Stimulated activated CD8-positive, alpha-beta memory T cell treated with anti-CD3 and anti-CD28 coated beads, Interleukin-12 subunit alpha, Interleukin-12 subunit beta, amount 100 ng/mL, for 24 hours (primary cell): ENCODE results near the gene ZNF581.

Experiments used
- DNase-seq: peaks from one replicate; pipeline ENCODE4 v3.0.0-alpha.2; 2020; ENCODE audit errors: extremely low read depth

Gene ZNF581

GRCh38 chr19:55626350-55626749, 17.1 kb upstream of the ZNF581 start:
- no peak for DNase-seq

GRCh38 chr19:55632463-55632834, 11.0 kb upstream of the ZNF581 start:
- peak; percentile 74 for DNase-seq

- no peak for DNase-seq
Measured at GRCh38 chr19:55633861-55634260, 9.6 kb upstream of the ZNF581 start.

DNA sequence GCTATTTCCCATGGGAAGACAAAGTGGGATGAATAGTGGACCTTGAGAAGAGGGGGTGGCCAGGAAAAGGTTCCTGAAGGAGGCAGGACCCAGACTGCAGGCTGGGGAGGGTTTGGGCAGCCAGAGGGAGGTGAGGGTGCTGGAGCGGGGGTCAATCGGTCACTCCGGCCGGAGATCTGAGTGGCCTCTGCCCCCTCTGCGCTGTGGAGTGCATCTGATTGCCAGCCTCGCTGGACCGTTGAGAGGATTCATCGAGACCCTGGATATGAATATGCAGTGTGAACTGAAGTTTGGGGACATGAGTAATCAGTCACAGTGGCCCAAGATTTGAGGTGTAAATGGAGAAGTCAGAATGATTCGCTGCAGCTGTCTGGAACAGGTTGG, 8.1 kb upstream of the ZNF581 start:
- DNase-seq: no peak

DNA sequence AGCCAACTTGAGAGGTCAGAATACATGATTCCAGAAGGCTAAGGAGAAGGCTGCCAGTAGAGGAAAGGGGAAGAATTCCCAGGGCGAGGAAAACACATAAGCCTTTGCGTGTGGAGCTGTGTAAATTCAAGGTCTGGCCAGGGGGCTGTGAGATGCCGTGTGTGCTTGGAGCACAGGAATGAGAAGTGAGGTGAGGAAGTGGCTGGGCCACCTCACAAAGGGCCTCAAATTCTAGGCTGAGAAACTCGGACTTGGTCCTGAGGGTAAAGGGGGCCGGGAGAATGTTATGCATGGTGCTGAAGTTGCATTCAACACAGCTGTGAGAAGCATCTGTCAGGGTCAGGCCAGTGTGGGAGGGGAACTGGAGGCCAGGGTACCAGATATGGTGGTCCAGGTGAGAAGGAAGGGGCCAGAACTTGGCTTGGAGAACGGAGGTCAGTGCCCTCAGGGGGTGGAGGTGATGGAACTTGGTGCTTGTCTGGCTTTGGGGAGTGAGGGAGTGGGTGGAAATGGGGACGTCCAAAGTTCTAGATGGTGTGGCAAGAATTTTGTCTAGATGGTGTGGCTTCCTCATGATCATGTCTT, 7.5 kb upstream of the ZNF581 start:
- no peak for DNase-seq

GRCh38 chr19:55636723-55637122, 6.7 kb upstream of the ZNF581 start:
- no peak for DNase-seq

DNA sequence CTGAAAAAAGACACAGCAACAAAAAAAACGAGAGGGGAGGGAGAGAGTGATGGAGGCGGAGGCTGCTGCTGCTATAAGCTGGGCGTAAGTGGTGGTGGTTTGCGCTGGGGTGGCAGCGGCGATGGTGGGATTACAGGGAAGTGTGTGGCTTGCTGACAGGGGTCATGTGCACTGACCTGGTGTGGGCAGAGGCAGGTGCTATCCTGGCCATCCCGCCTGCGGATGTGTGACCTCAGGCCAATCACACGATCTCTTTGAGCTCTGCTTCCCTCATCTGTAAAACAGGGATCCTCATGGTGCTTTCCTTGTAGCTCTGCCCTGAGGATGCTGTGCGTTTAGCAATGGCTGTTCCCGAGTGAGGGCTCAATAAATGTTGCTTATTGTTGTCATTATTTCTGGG, 5.9 kb upstream of the ZNF581 start:
- DNase-seq: no peak

GRCh38 chr19:55638864-55639359, 4.5 kb upstream of the ZNF581 start:
- no peak for DNase-seq

- no peak for DNase-seq
Measured at GRCh38 chr19:55640043-55640576, 3.3 kb upstream of the ZNF581 start.

- no peak for DNase-seq
Measured at GRCh38 chr19:55640577-55641425, 2.6 kb upstream of the ZNF581 start, which contains the start of gene ZNF580. Gene ZNF580, plus strand, starts transcription at chr19:55641002. Its CDS starts 1,507 bp downstream, at chr19:55642509.

DNA sequence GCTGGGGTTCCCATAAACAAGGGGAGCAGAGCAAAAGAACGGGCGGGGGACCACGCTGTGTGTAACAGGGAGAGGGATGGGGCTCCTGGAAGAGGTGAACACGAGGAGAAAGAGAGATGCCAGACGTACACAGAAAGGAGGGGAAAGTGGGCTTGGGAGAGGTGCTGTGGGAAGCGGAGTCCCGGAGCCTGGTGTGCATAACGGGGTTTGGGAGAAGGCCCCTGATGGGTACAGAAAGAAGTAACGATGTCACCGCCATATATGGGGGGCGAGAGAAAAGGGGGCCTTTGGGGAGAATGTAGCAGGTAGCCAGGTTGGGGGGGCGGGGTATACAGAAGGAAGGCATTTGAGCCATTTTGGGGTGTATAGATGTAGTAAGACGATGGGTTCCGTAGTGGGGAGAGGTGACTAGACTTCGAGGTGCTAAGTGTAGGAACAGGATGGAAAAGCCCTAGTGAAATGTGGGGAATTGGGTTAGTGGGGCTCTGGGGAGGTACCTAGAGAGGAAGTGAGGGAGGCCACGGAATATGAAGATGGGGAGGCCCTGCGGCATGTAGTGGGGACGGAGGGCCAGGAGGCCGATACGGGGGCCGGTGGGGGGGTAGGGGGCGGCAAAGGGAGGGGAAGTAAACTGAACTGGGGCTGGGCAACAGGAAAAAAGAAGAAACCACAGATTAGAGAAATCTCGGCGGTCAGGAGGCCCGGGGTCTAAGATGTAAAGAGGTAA, 1.9 kb upstream of the ZNF581 start:
- DNase-seq: no peak

DNA sequence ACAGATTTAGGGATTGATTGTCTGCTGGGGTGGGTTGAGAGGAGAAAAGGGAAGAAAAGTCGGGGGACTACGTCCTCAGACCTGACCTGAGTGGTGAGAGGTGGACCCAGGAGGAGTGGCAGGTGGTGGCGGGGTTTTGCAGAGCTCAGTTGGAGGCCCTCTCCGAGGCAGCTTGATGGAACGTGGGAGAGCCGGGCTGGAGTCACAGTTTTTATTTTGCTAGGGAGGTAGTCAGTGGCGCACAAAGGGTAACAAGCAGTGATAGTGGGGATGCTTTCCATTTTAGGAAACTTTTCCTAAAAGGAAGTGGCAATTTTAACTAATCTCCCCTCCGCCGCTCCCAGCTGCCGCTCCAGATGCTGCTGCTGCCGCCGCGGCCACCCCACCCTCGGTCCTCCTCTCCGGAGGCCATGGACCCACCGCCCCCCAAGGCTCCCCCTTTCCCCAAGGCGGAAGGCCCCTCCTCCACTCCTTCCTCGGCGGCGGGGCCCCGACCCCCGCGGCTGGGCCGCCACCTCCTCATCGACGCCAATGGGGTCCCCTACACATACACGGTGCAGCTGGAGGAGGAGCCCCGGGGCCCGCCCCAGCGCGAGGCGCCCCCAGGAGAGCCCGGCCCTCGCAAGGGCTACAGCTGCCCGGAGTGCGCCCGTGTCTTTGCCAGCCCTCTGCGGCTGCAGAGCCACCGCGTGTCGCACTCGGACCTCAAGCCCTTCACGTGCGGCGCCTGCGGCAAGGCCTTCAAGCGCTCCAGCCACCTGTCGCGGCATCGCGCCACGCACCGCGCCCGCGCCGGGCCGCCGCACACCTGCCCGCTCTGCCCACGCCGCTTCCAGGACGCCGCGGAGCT, 1.1 kb upstream of the ZNF581 start:
- no peak for DNase-seq

GRCh38 chr19:55643887-55644176, 383 bp downstream of the ZNF581 start:
- no peak for DNase-seq

DNA sequence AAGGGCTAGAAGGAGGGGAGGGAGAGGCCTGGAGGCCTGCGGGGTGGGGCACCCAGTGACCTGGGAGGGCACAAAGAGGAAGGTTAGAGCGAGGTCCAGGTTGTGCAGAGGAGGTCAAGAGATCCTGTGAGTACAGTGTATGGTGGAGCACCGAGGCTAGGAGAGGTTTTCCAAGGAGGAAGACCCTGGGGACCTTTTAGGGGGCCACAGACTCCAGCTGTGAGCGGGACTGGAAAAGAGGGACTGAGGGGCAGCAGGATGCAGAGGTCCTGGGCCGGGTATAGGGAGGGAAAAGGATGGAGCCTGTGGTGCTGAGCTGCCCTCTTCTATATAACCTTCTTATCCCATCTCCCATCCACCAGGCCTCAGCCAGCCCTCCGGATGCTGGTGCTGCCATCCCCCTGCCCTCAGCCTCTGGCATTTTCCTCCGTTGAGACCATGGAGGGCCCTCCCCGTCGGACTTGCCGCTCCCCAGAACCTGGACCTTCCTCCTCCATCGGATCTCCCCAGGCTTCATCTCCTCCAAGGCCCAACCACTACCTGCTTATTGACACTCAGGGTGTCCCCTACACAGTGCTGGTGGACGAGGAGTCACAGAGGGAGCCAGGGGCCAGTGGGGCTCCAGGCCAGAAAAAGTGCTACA, 863 bp downstream of the ZNF581 start:
- DNase-seq: no peak

GRCh38 chr19:55644842-55645511, 1.5 kb downstream of the ZNF581 start:
- DNase-seq: no peak

GRCh38 chr19:55645512-55645881, 2.0 kb downstream of the ZNF581 start:
- no peak for DNase-seq

DNA sequence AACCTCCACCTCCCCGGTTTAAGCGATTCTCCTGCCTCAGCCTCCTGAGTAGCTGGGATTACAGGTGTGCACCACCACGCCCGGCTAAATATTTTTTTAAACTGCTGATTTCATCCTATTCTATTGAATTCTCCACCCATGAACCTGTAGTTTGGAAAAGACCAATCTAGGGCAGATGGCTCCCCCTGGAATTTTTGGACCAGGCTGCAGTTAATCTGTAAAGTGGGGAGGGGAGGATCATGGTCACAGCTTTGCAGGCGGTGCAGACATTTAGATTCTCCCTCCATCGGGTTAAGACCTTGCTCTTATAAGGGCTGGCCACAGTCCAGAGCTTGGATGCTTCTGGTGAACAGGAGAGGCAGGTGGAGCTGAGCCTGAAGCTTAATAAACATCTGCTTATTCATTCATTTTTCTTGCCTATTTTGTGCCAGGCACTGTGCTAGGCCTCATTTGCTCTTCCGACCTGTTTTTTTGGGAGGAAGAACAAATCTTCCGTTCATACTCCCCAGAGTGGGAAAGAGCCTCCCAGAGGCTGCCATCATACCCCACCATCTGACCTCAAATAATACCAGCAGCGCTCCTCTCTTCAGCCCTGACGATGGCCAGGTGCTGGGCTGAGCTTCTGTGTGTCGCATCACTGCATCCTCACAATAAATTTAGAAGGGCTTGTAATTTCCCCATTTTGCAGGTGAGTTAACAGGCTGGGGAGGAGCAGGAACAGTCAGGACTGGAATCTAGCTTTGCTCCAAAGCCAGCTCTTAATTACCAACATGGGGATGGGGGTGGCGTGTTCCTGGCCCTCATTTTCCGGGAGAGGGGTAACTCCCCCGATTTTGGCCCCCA, 3.7 kb downstream of the ZNF581 start:
- no peak for DNase-seq

DNA sequence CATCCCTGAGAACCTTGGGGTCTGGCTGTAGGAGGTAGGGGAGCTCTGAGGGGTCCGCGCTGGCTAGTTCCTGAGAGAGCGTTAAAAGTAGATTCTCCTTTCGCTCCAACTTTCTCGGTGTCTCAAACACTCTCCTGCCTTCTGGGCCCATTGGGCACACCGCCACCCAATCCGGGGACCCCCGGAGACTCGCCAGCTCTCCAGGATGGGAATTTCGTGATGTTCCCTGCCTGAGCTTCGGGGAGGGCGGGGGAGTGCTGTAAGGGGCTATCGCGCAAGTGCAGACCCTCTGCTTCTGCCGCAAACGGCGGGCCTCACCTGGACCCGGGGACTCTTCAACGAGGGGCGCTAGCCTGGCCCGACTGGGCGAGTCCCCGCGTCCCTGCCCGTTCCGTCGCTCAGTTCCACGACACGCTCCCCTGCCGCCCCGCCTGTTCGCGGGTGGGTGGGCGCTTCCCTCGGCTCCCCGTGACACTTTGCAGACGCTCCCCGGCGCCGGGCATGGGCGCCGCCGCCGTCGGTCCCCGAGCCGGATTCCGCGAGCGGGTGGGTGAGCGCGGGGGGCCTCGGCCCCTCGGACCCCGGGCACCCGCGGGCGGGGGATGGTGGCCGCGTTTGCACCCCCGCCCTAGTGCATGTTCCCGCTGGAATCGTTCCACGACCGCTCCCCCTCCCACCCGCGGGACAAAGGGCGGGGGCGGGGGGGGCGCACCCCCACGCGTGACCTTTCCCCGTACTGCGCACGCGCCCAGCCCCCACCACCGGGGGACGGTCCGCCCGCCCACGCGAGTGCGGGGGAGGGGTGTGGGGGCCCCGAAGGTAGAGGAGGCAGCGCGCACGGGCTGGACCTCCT, 4.5 kb downstream of the ZNF581 start, which contains the start of gene CCDC106:
CCDC106 (plus strand) TSS at position 481 of the 853 bp plus-strand sequence. CDS start 835 bp downstream, outside the sequence.
- no peak for DNase-seq
